Psoas muscle (tissue), 8 donors: ENCODE results near the gene BECN2. TPM values are rescaled to one million over a fixed set of nuclear protein-coding genes. Genes with fewer than 3 reads are reported as not detected.

Source experiments
- ATAC-seq, 4 donors: fragments of 200-7000 bp; cut with Tn5 transposase; one replicate each; pipeline ENCODE4 v1.9.1; 2020; ENCODE audit warnings: moderate library complexity in 3 of 4, mild to moderate bottlenecking in 2 of 4
- DNase-seq, 2 donors: peaks; one replicate each; pipeline ENCODE4 v3.0.0-alpha.2; 2020
- H3K27ac ChIP-seq: fragments of 200-600 bp; one replicate; pipeline ENCODE4 v1.8.0; 2022
- H3K27me3 ChIP-seq, 3 donors: fragments of 200-600 bp in 1 of 3; one replicate each; pipeline versions ENCODE4 v1.6.1 to v1.8.0; 2013 to 2022; ENCODE audit warnings: low read length in 2 of 3, mild to moderate bottlenecking in 2 of 3, moderate library complexity in 1 of 3; ENCODE audit not compliant: insufficient read depth in 3 of 3
- H3K36me3 ChIP-seq, 2 donors: fragments of 200-600 bp in 1 of 2; one replicate each; pipeline versions ENCODE4 v1.6.1 to v1.8.0; 2013 to 2022; ENCODE audit warnings: low read depth in 1 of 2, mild to moderate bottlenecking in 1 of 2, moderate library complexity in 1 of 2; ENCODE audit not compliant: insufficient read depth in 1 of 2
- H3K4me1 ChIP-seq: fragments of 200-600 bp; one replicate; pipeline ENCODE4 v1.8.0; 2022
- H3K4me3 ChIP-seq: fragments of 200-600 bp; one replicate; pipeline ENCODE4 v1.8.0; 2022; ENCODE audit warnings: mild to moderate bottlenecking
- H3K9me3 ChIP-seq: fragments of 200-600 bp; one replicate; pipeline ENCODE4 v1.8.0; 2022
- CTCF ChIP-seq: fragments of 200-600 bp; IDR thresholded peaks from one replicate; pipeline ENCODE4 v1.8.0; 2022; ENCODE audit warnings: antibody characterized with exemption
- WGBS, 3 donors: extraction: QIAGEN DNeasy Blood & Tissue Kit; methylation state at CpG; one replicate each; pipeline versions ENCODE4 v1.1.6 to v1.1.7; 2013; 5-methylcytosine and 5-hydroxymethylcytosine counted together
- intact Hi-C, 2 donors: fragments of 100-400 bp; cut with DNase I; formaldehyde crosslinking; loops; one replicate each; pipeline versions ENCODE4 v1.11.0 to v1.14.2; 2022
- polyA plus RNA-seq, 3 donors: library from polyadenylated mRNA; stranded (reverse); fragments of 200-250 nt; gene quantifications; one replicate each; pipeline ENCODE4 v1.2.3, GENCODE V29; 2013
- total RNA-seq, 4 donors: library from RNA; stranded (reverse); fragmentation: NEBNext Ultra II Directional in 2 of 4; extraction: Animal tissue kit (Norgen Biotek cat#: 25700) in 2 of 4; gene quantifications; one replicate each; pipeline versions ENCODE4 v1.2.1 to v1.2.4, GENCODE V29; 2021 to 2023
- donor health status: healthy with polysubstance abuse.
- donor health status: DM: no; HTN: no; CAD: no; lungs with moderate emphysema.
- donor health status: Bipolar disorder and iron deficiency.
- donor health status: healthy.
- donor health status: DM: yes; HTN: yes; CAD: no.
- donor health status: DM: no; HTN: no; CAD: no.
- donor health status: DM: no; HTN: no; CAD: no.
- donor health status: DM: yes; HTN: yes; CAD: no.

BECN2 gene
- total and polyA plus RNA-seq, 7 donors: not detected

DNA sequence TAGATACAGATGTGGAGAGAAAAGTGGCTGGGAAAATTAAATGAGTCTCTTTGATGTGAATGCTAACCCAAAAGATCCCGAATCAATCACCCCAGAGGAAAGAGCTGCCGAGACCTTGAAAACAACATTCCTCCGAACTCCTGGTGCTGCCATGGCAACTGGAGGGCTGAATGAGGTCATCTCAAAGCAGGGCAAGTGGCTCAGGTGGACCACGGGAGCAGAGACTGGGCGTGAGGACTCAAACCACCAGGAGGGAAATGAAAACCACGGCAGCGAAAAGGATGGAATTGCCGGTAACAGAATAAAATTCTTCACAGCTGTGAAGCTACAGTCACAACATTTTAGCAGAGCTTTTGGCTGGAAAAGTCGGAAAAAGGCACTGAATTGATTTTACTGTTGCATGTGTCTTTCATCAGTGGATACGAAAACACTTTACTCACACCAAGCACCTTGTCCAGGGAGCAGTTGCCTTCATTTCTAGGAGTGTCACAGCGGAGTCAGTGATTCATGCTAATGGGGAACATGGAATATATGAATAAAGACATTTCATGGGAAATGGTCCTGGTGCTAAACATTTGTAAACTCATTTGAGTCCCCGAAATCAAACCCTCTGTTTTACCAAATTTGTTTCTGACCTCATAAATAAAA is 23.2 kb upstream of the BECN2 start:
- ATAC-seq (no peak), DNase-seq (peak in 1 of 2 donors; percentile 37)
- H3K9me3 ChIP-seq: no peaks in the 10 kb centered on the region
- intact Hi-C loops: no loop called here
- 21 to 35% (median 23%) methylated on average over 12 of the region's 12 CpGs for WGBS, 3 donors
- no peak overlapping the region for H3K4me3 ChIP-seq
- TF ChIP-seq CTCF: no peak
- no peaks in the 10 kb centered on the region for H3K36me3 ChIP-seq
- H3K27me3 ChIP-seq: no peaks in the 10 kb centered on the region
- no peak overlapping the region for H3K27ac ChIP-seq
- H3K4me1 ChIP-seq: no peaks in the 10 kb centered on the region

DNA sequence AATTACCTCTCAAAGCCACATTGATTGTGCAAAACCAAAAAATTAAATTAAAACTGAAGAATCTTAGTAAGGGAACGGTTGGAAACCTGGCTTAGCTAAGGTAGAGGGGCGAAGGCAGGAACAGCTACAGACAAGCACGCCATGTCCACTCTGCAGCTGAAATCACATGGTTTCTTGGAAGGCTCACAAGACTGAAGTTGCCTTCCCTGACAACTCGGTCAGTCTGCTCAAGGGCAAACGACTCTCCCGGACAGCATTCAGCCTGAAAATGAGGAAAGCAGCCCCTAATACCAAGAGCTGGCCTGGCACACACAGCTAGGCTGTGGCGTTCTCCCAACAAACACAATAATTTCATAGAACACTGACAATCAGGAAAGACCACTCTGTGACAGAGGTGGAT is 22.7 kb upstream of the BECN2 start:
- DNase-seq (no peak), ATAC-seq (no peak)
- Histone ChIP-seq H3K36me3 (no peaks in the 10 kb centered on the region), H3K4me3 (no peak overlapping the region), H3K27ac (no peak overlapping the region), H3K9me3 (no peaks in the 10 kb centered on the region), H3K4me1 (no peaks in the 10 kb centered on the region), H3K27me3 (no peaks in the 10 kb centered on the region)
- WGBS, 3 donors: 45 to 60% (median 45%) methylated on average over 7 of the region's 7 CpGs
- intact Hi-C loops: no loop called here
- TF ChIP-seq CTCF: no peak

DNA sequence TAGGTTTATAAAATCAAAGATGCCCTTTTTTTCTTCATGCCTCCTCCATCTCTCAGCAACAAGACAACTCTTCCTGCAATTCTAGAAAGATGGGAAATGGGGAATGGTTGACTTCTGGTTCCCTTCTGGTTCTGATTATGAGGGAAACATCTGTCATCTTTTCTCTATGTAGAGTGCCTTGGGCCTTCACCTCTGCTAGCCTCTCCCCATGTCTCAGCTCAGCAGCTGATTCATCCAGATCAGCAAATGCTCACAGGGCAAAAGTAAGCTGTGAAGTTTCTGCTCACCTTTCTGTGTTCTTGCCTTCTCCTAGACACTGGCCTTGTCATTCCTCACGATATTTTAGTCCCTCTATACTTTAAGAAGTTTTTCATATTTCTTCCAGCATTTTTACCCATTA is 17.8 kb upstream of the BECN2 start:
- ATAC-seq (no peak), DNase-seq (no peak)
- WGBS, 3 donors: 70 to 84% (median 75%) methylated on average over 1 of the region's 1 CpG
- Histone ChIP-seq H3K4me3 (no peak overlapping the region), H3K9me3 (no peaks in the 10 kb centered on the region), H3K27ac (no peak overlapping the region), H3K27me3 (no peaks in the 10 kb centered on the region), H3K36me3 (no peaks in the 10 kb centered on the region), H3K4me1 (no peaks in the 10 kb centered on the region)
- intact Hi-C loops: no loop called here
- no peak for TF ChIP-seq CTCF

DNA sequence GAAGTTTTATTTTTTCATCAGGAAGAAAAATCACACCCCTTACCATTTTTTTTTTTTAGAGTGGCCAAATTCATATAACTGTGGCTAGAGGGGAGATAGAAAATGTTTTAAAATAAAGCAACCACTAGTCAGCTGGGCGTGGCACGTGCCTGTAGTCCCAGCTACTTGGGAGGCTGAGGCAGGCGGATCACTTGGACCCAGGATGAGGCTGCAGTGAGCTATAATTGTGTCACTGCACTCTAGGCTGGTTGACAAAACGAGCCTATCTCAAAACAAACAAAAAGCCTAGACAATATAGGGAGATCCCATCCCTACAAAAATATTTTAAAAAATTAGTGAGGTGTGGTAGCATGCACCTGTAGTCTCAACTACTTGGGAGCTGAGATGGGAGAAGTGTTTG is 14.8 kb upstream of the BECN2 start:
- no peaks in the 10 kb centered on the region for H3K36me3 ChIP-seq
- H3K4me1 ChIP-seq: no peaks in the 10 kb centered on the region
- 78 to 84% (median 79%) methylated on average over 4 of the region's 4 CpGs for WGBS, 3 donors
- ATAC-seq (no peak), DNase-seq (no peak)
- no peak overlapping the region for H3K4me3 ChIP-seq
- H3K27me3 ChIP-seq: no peaks in the 10 kb centered on the region
- no peak for TF ChIP-seq CTCF
- no peak overlapping the region for H3K27ac ChIP-seq
- no peaks in the 10 kb centered on the region for H3K9me3 ChIP-seq
- intact Hi-C loops: no loop called here

DNA sequence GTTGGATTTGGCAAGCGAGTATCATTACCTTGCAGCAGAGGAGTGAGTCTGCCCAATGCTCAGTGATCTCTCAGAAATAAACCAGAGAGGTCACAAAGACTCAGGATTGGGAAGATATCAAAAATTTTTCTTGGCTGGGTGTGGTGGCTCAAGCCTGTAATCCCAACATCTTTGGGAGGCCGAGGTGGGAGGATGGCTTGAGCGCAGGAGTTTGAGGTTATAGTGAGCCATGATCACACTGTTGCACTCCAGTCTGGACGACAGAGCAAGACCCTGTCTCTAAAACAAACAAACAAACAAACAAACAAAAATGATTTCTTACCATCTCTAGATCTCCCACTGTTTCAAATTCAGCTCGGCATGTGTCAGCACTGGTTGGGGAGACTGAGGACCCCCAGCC is 13.3 kb upstream of the BECN2 start:
- WGBS, 3 donors: 80 to 87% (median 86%) methylated on average over 5 of the region's 5 CpGs
- no peaks in the 10 kb centered on the region for H3K36me3 ChIP-seq
- no peak for DNase-seq
- no peak for ATAC-seq
- intact Hi-C loops: no loop called here
- H3K9me3 ChIP-seq: no peaks in the 10 kb centered on the region
- H3K4me1 ChIP-seq: no peaks in the 10 kb centered on the region
- peak overlapping the region; percentile 31 for H3K4me3 ChIP-seq
- no peaks in the 10 kb centered on the region for H3K27me3 ChIP-seq
- no peak overlapping the region for H3K27ac ChIP-seq
- no peak for TF ChIP-seq CTCF
